Aorta (tissue), 4 donors: ENCODE measurements around the gene MAT2A. TPM values are rescaled to one million over a fixed set of nuclear protein-coding genes. Genes with fewer than 3 reads are reported as not detected.

Experiments
- polyA plus RNA-seq, 2 donors: library from polyadenylated mRNA; stranded (reverse); fragments of 200-250 nt; gene quantifications; one replicate each; pipeline ENCODE4 v1.2.3, GENCODE V29; 2013
- total RNA-seq, 2 donors: library from RNA; stranded (reverse); fragmentation: NEBNext Ultra II Directional; extraction: Animal tissue kit (Norgen Biotek cat#: 25700); gene quantifications; one replicate each; pipeline ENCODE4 v1.2.1, GENCODE V29; 2021
- donor health status: healthy with polysubstance abuse.
- donor health status: Bipolar disorder and iron deficiency.
- donor health status: DM: no; HTN: no; CAD: no.
- donor health status: DM: yes; HTN: yes; CAD: no.

MAT2A gene
- total and polyA plus RNA-seq, 4 donors: 48.8 to 397 (median 180) TPM

Other genes with a start within 250 kb of the MAT2A start
- gene TGOLN2, start 211.2 kb upstream of the MAT2A start, total RNA-seq: 100 to 1,000 TPM; 116 to 123 TPM
- gene TGOLN2, start 211.2 kb upstream of the MAT2A start, polyA plus RNA-seq: 10 to 100 TPM; 37.1 to 58.5 TPM
- 10 to 100 TPM; 23.8 to 29.5 TPM for gene RETSAT, start 184.6 kb upstream of the MAT2A start, total RNA-seq
- gene RETSAT, start 184.6 kb upstream of the MAT2A start, polyA plus RNA-seq: 10 to 100 TPM; 18.9 to 22.7 TPM
- gene ELMOD3, start 184.4 kb upstream of the MAT2A start, total RNA-seq: 10 to 100 TPM; 17.0 to 26.6 TPM
- 10 to 100 TPM in 1 of 2 donors, 1 to 10 TPM in 1; 9.5 to 38.3 TPM for gene ELMOD3, start 184.4 kb upstream of the MAT2A start, polyA plus RNA-seq
- 10 to 100 TPM; 67.1 to 78.5 TPM for gene CAPG, start 128.8 kb upstream of the MAT2A start, total RNA-seq
- 100 to 1,000 TPM in 1 of 2 donors, 10 to 100 TPM in 1; 24.9 to 103 TPM for gene CAPG, start 128.8 kb upstream of the MAT2A start, polyA plus RNA-seq
- gene SH2D6, start 120.5 kb upstream of the MAT2A start, total RNA-seq: not detected
- 1 to 10 TPM in 1 of 2 donors, not detected in 1; 1.5 TPM for gene SH2D6, start 120.5 kb upstream of the MAT2A start, polyA plus RNA-seq
- 10 to 100 TPM; 30.3 to 48.3 TPM for gene GGCX, start 22.3 kb downstream of the MAT2A start, total RNA-seq
- 10 to 100 TPM; 15.5 to 18.6 TPM for gene GGCX, start 22.3 kb downstream of the MAT2A start, polyA plus RNA-seq
- gene VAMP8, start 38.4 kb downstream of the MAT2A start, total RNA-seq: 10 to 100 TPM; 40.5 to 43.5 TPM
- 100 to 1,000 TPM in 1 of 2 donors, 10 to 100 TPM in 1; 23.9 to 256 TPM for gene VAMP8, start 38.4 kb downstream of the MAT2A start, polyA plus RNA-seq
- 10 to 100 TPM; 60.3 to 83.8 TPM for gene VAMP5, start 45.3 kb downstream of the MAT2A start, total RNA-seq
- gene VAMP5, start 45.3 kb downstream of the MAT2A start, polyA plus RNA-seq: 100 to 1,000 TPM; 180 to 186 TPM
- gene RNF181, start 56.6 kb downstream of the MAT2A start, total RNA-seq: 10 to 100 TPM; 76.0 to 98.5 TPM
- 100 to 1,000 TPM; 148 to 203 TPM for gene RNF181, start 56.6 kb downstream of the MAT2A start, polyA plus RNA-seq
- gene TMEM150A, start 63.5 kb downstream of the MAT2A start, total RNA-seq: 10 to 100 TPM; 13.9 to 19.2 TPM
- 10 to 100 TPM; 17.8 to 27.8 TPM for gene TMEM150A, start 63.5 kb downstream of the MAT2A start, polyA plus RNA-seq
- gene C2orf68, start 72.9 kb downstream of the MAT2A start, total RNA-seq: 10 to 100 TPM; 22.8 to 35.2 TPM
- gene C2orf68, start 72.9 kb downstream of the MAT2A start, polyA plus RNA-seq: 10 to 100 TPM; 15.5 to 19.9 TPM
- gene USP39, start 77.0 kb downstream of the MAT2A start, total RNA-seq: 10 to 100 TPM; 27.4 to 37.0 TPM
- gene USP39, start 77.0 kb downstream of the MAT2A start, polyA plus RNA-seq: 10 to 100 TPM; 33.6 to 37.0 TPM
- 1 to 10 TPM in 1 of 2 donors, not detected in 1; 1.7 TPM for gene SFTPB, start 129.0 kb downstream of the MAT2A start, total RNA-seq
- 1 to 10 TPM; 2.3 to 8.1 TPM for gene SFTPB, start 129.0 kb downstream of the MAT2A start, polyA plus RNA-seq
- gene GNLY, start 155.2 kb downstream of the MAT2A start, total RNA-seq: 1 to 10 TPM; 2.1 to 8.0 TPM
- under 1 TPM in 1 of 2 donors, not detected in 1; 0.43 TPM for gene GNLY, start 155.2 kb downstream of the MAT2A start, polyA plus RNA-seq
- 10 to 100 TPM; 56.7 to 68.5 TPM for gene ATOH8, start 214.8 kb downstream of the MAT2A start, total RNA-seq
- 10 to 100 TPM; 51.5 to 78.8 TPM for gene ATOH8, start 214.8 kb downstream of the MAT2A start, polyA plus RNA-seq